Body of pancreas (tissue), 4 donors: ENCODE results near the gene EVA1B. TPM values are rescaled to one million over a fixed set of nuclear protein-coding genes. Genes with fewer than 3 reads are reported as not detected.
A peak's percentile ranks its signal among the peaks of the same experiment; 100 is the strongest.

Experiments used
- ATAC-seq: fragments of 150-250 bp; one replicate; pipeline ENCODE4 v1.9.1; 2016
- DNase-seq, 4 donors: peaks; one replicate each; pipeline ENCODE4 v3.0.0-alpha.2; 2019
- H3K27ac ChIP-seq, 4 donors: fragments of 200-600 bp; sonication (generic); 1 replicate in 3 of 4; 2 replicates in 1 of 4; pipeline versions ENCODE4 v1.5.1 to v1.6.1; 2016 to 2019; ENCODE audit warnings: mild to moderate bottlenecking in 1 of 4, mixed read lengths in 1 of 4, moderate library complexity in 1 of 4
- H3K27me3 ChIP-seq, 2 donors: fragments of 200-600 bp; sonication (generic); one replicate each; pipeline ENCODE4 v1.6.0; 2016; ENCODE audit warnings: mild to moderate bottlenecking in 1 of 2
- H3K36me3 ChIP-seq, 2 donors: fragments of 200-600 bp; sonication (generic); replicated peaks in 1 of 2; 2 replicates each; pipeline ENCODE4 v1.5.1; 2016; ENCODE audit warnings: low read depth in 2 of 2; ENCODE audit not compliant: insufficient read depth in 1 of 2
- H3K4me1 ChIP-seq: fragments of 200-600 bp; sonication (generic); one replicate; pipeline ENCODE4 v1.6.0; 2016
- H3K4me3 ChIP-seq, 2 donors: fragments of 200-600 bp; sonication (generic); 1 replicate in 1 of 2; 2 replicates in 1 of 2; pipeline ENCODE4 v1.5.1; 2016 to 2019
- H3K9me3 ChIP-seq, 3 donors: fragments of 200-600 bp; sonication (generic); 1 replicate in 2 of 3; 2 replicates in 1 of 3; pipeline ENCODE4 v1.5.1; 2016
- CTCF ChIP-seq, 7 experiments: fragments of 450-650 bp in 4 of 7; fragments of 200-600 bp in 3 of 7; sonication (generic) in 3 of 7; IDR thresholded peaks; one replicate each; pipeline ENCODE4 v1.5.1; 2016 to 2019; ENCODE audit warnings: antibody characterized with exemption in 7 of 7
- POLR2A ChIP-seq, 3 donors: fragments of 450-650 bp; IDR thresholded peaks; one replicate each; pipeline ENCODE4 v1.6.1; 2016; ENCODE audit warnings: antibody characterized with exemption in 3 of 3, mild to moderate bottlenecking in 2 of 3
- WGBS, 2 donors: methylation state at CpG; one replicate each; pipeline ENCODE4 v1.1.5; 2017; 5-methylcytosine and 5-hydroxymethylcytosine counted together
- intact Hi-C: fragments of 100-400 bp; cut with DNase I; formaldehyde crosslinking; loops from one replicate; pipeline ENCODE4 v1.15.1; 2023
- total RNA-seq, 2 donors: library from RNA; depleted of rRNA; stranded (reverse); fragments of >200 nt; gene quantifications; one replicate each; pipeline ENCODE4 v1.1.0, GENCODE V29; 2016

EVA1B gene
- total RNA-seq, 2 donors from 2014 or later: 32.2 to 32.3 TPM

- H3K36me3 ChIP-seq: peaks cover 0 to 4% of the 10 kb centered on the region in 2 donors
- no peak for ATAC-seq
- no peak overlapping the region for H3K27ac ChIP-seq
- intact Hi-C loops: no loop called here
- H3K4me1 ChIP-seq: peaks cover 37% of the 10 kb centered on the region
- TF ChIP-seq POLR2A (IDR thresholded peaks at IDR 0.05) (no peak), CTCF (IDR thresholded peaks at IDR 0.05) (no peak)
- no peak for DNase-seq
- H3K27me3 ChIP-seq: no peaks in the 10 kb centered on the region
- WGBS, 2 donors: 86 to 89% methylated on average over 4 to 5 of the region's 5 CpGs
- no peak overlapping the region for H3K4me3 ChIP-seq
- H3K9me3 ChIP-seq: no peaks in the 10 kb centered on the region
Measured at GRCh38 chr1:36367066-36367465, 43.6 kb upstream of the EVA1B start.

- ATAC-seq (no peak), DNase-seq (peak in 2 of 4 donors; percentile 17 to 51)
- WGBS, 2 donors: 68 to 72% methylated on average over 16 to 18 of the region's 18 CpGs
- peaks cover 28% of the 10 kb centered on the region for H3K4me1 ChIP-seq
- H3K36me3 ChIP-seq: peaks cover 0 to 4% of the 10 kb centered on the region in 2 donors
- H3K27ac ChIP-seq: peak overlapping the region in 1 of 4 donors; percentile 54
- H3K27me3 ChIP-seq: no peaks in the 10 kb centered on the region
- intact Hi-C loops: no loop called here
- H3K9me3 ChIP-seq: no peaks in the 10 kb centered on the region
- TF ChIP-seq CTCF (IDR thresholded peaks at IDR 0.05): no peak
- no peak for TF ChIP-seq POLR2A (IDR thresholded peaks at IDR 0.05)
- H3K4me3 ChIP-seq: no peak overlapping the region
Measured at GRCh38 chr1:36366091-36366661, 42.7 kb upstream of the EVA1B start.

- no peak overlapping the region for H3K4me3 ChIP-seq
- H3K9me3 ChIP-seq: no peaks in the 10 kb centered on the region
- peak in 2 of 4 donors; percentile 45 to 64 for DNase-seq
- peaks cover 27% of the 10 kb centered on the region for H3K4me1 ChIP-seq
- TF ChIP-seq CTCF (IDR thresholded peaks at IDR 0.05) (no peak), POLR2A (IDR thresholded peaks at IDR 0.05) (no peak)
- H3K27me3 ChIP-seq: no peaks in the 10 kb centered on the region
- 81 to 83% methylated on average over 1 of the region's 1 CpG for WGBS, 2 donors
- ATAC-seq: no peak
- intact Hi-C loops: no loop called here
- peak overlapping the region in 1 of 4 donors; percentile 54 for H3K27ac ChIP-seq
- peaks cover 0 to 4% of the 10 kb centered on the region in 2 donors for H3K36me3 ChIP-seq
Measured at GRCh38 chr1:36365381-36365780, 41.9 kb upstream of the EVA1B start.

GRCh38 chr1:36359911-36360550, 36.6 kb upstream of the EVA1B start:
- no peak for TF ChIP-seq POLR2A (IDR thresholded peaks at IDR 0.05)
- no peak overlapping the region for H3K4me3 ChIP-seq
- no peak for DNase-seq
- peaks cover 4 to 12% of the 10 kb centered on the region in 2 donors for H3K36me3 ChIP-seq
- H3K27ac ChIP-seq: no peak overlapping the region
- WGBS, 2 donors: 74 to 81% methylated on average over 6 of the region's 6 CpGs
- no peaks in the 10 kb centered on the region for H3K4me1 ChIP-seq
- no peaks in the 10 kb centered on the region for H3K27me3 ChIP-seq
- intact Hi-C loops: no loop called here
- ATAC-seq: no peak
- H3K9me3 ChIP-seq: no peaks in the 10 kb centered on the region

- ATAC-seq (no peak), DNase-seq (no peak)
- H3K4me3 ChIP-seq: no peak overlapping the region
- peaks cover 4 to 19% of the 10 kb centered on the region in 2 donors for H3K36me3 ChIP-seq
- no peaks in the 10 kb centered on the region for H3K4me1 ChIP-seq
- no peak overlapping the region for H3K27ac ChIP-seq
- no peaks in the 10 kb centered on the region for H3K27me3 ChIP-seq
- H3K9me3 ChIP-seq: no peaks in the 10 kb centered on the region
- intact Hi-C loops: no loop called here
- 82 to 90% methylated on average over 5 of the region's 5 CpGs for WGBS, 2 donors
- TF ChIP-seq POLR2A (IDR thresholded peaks at IDR 0.05): no peak
- TF ChIP-seq CTCF (IDR thresholded peaks at IDR 0.05): no peak
Measured at GRCh38 chr1:36359383-36359782, 35.9 kb upstream of the EVA1B start.
